ENCODE measurements around the gene CST3. TPM values are rescaled to one million over a fixed set of nuclear protein-coding genes. Genes with fewer than 3 reads are reported as not detected.

The CST3 gene
- total and polyA plus RNA-seq, 2 donors (not counting 1 experiment from before 2014, with no cell fraction given): 1.2 to 16.9 TPM

GRCh38 chr20:23684261-23684660 lies 46.5 kb upstream of the CST3 start:
- no peaks in the 10 kb centered on the region for H3K27me3 ChIP-seq (replicated peaks in 1 of 4; ENCODE audit: control extremely low read depth in 1 of 4, control insufficient read depth in 3 of 4, insufficient read depth in 4 of 4, low read length in 3 of 4)
- H3K9me3 ChIP-seq (ENCODE audit: control extremely low read depth in 1 of 3, control insufficient read depth in 2 of 3, insufficient read depth in 1 of 3, low read length in 2 of 3): no peaks in the 10 kb centered on the region
- no peak overlapping the region for H3K4me2 ChIP-seq (replicated peaks; ENCODE audit: low read depth, low read length, poor library complexity, severe bottlenecking)
- DNase-seq (no peak), ATAC-seq (ENCODE audit: low read depth) (no peak)
- H3K4me1 ChIP-seq (ENCODE audit: control insufficient read depth in 2 of 2, insufficient read depth in 2 of 2, low read length in 2 of 2): no peaks in the 10 kb centered on the region
- H3K27me3 Mint-ChIP-seq: peaks cover 10% of the 10 kb centered on the region
- H3K4me3 ChIP-seq (ENCODE audit: control extremely low read depth in 1 of 5, extremely low read depth in 1 of 5, insufficient read depth in 1 of 5, low read depth in 2 of 5, low read length in 4 of 5): no peak overlapping the region
- no peak overlapping the region for H2AFZ ChIP-seq (ENCODE audit: insufficient read depth, low read depth, low read length, poor library complexity, severe bottlenecking)
- intact Hi-C loops (cut with micrococcal nuclease): no loop called here
- no peaks in the 10 kb centered on the region for H3K36me3 ChIP-seq (replicated peaks in 1 of 2; ENCODE audit: control extremely low read depth in 1 of 2, control insufficient read depth in 1 of 2, extremely low read depth in 1 of 2, insufficient read depth in 2 of 2, low read length in 1 of 2)
- no peaks in the 10 kb centered on the region for H3K9me3 Mint-ChIP-seq (ENCODE audit: insufficient read depth)
- POLR2A ChIA-PET: no interaction called here
- H3K79me2 ChIP-seq (ENCODE audit: control insufficient read depth, insufficient read depth, low read length): no peaks in the 10 kb centered on the region
- CTCF ChIA-PET: no interaction called here
- no peak overlapping the region for H3K4me3 Mint-ChIP-seq
- no peaks in the 10 kb centered on the region for H4K20me1 ChIP-seq (ENCODE audit: control insufficient read depth, insufficient read depth, low read length, poor library complexity, severe bottlenecking)
- H3K9ac ChIP-seq (ENCODE audit: low read length): no peak overlapping the region
- no peak overlapping the region for H3K27ac ChIP-seq (ENCODE audit: low read length in 2 of 2)
- no peak for TF ChIP-seq EZH2 (IDR thresholded peaks at IDR 0.05; ENCODE audit: borderline replicate concordance, insufficient read depth, low read depth, low read length, poor library complexity, severe bottlenecking)
- WGBS (ENCODE audit: insufficient coverage): 100% methylated on average over 1 of the region's 6 CpGs
- H3K4me1 Mint-ChIP-seq: no peaks in the 10 kb centered on the region
- no peak overlapping the region for H3K27ac Mint-ChIP-seq

GRCh38 chr20:23683807-23684206 lies 46.1 kb upstream of the CST3 start:
- no peaks in the 10 kb centered on the region for H3K9me3 Mint-ChIP-seq (ENCODE audit: insufficient read depth)
- DNase-seq (no peak), ATAC-seq (ENCODE audit: low read depth) (no peak)
- no peak overlapping the region for H3K9ac ChIP-seq (ENCODE audit: low read length)
- H3K4me1 Mint-ChIP-seq: no peaks in the 10 kb centered on the region
- intact Hi-C loops (cut with micrococcal nuclease): no loop called here
- no peaks in the 10 kb centered on the region for H4K20me1 ChIP-seq (ENCODE audit: control insufficient read depth, insufficient read depth, low read length, poor library complexity, severe bottlenecking)
- H3K4me3 ChIP-seq (ENCODE audit: control extremely low read depth in 1 of 5, extremely low read depth in 1 of 5, insufficient read depth in 1 of 5, low read depth in 2 of 5, low read length in 4 of 5): no peak overlapping the region
- no CpG with 5 or more reads among the region's 2 CpGs for WGBS (ENCODE audit: insufficient coverage)
- TF ChIP-seq CTCF (IDR thresholded peaks at IDR 0.05): no peak
- no peak for TF ChIP-seq EZH2 (IDR thresholded peaks at IDR 0.05; ENCODE audit: borderline replicate concordance, insufficient read depth, low read depth, low read length, poor library complexity, severe bottlenecking)
- H3K27me3 Mint-ChIP-seq: peaks cover 10% of the 10 kb centered on the region
- no peak overlapping the region for H2AFZ ChIP-seq (ENCODE audit: insufficient read depth, low read depth, low read length, poor library complexity, severe bottlenecking)
- POLR2A ChIA-PET: no interaction called here
- no peaks in the 10 kb centered on the region for H3K4me1 ChIP-seq (ENCODE audit: control insufficient read depth in 2 of 2, insufficient read depth in 2 of 2, low read length in 2 of 2)
- no peaks in the 10 kb centered on the region for H3K27me3 ChIP-seq (replicated peaks in 1 of 4; ENCODE audit: control extremely low read depth in 1 of 4, control insufficient read depth in 3 of 4, insufficient read depth in 4 of 4, low read length in 3 of 4)
- H3K4me3 Mint-ChIP-seq: no peak overlapping the region
- no peak overlapping the region for H3K4me2 ChIP-seq (replicated peaks; ENCODE audit: low read depth, low read length, poor library complexity, severe bottlenecking)
- H3K27ac Mint-ChIP-seq: no peak overlapping the region
- CTCF ChIA-PET: no interaction called here
- H3K79me2 ChIP-seq (ENCODE audit: control insufficient read depth, insufficient read depth, low read length): no peaks in the 10 kb centered on the region
- H3K27ac ChIP-seq (ENCODE audit: low read length in 2 of 2): no peak overlapping the region
- H3K9me3 ChIP-seq (ENCODE audit: control extremely low read depth in 1 of 3, control insufficient read depth in 2 of 3, insufficient read depth in 1 of 3, low read length in 2 of 3): no peaks in the 10 kb centered on the region
- H3K36me3 ChIP-seq (replicated peaks in 1 of 2; ENCODE audit: control extremely low read depth in 1 of 2, control insufficient read depth in 1 of 2, extremely low read depth in 1 of 2, insufficient read depth in 2 of 2, low read length in 1 of 2): no peaks in the 10 kb centered on the region

Data from B cell (primary cell).